SK-N-DZ (cell line): ENCODE measurements around the gene CFAP58.

Experiments used
- DNase-seq: peaks from one replicate; pipeline ENCODE4 v3.0.0-alpha.2; 2015; ENCODE audit warnings: low spot score

Gene CFAP58

GRCh38 chr10:104321725-104322415, 31.8 kb upstream of the CFAP58 start:
- DNase-seq, result no peak

GRCh38 chr10:104322416-104322782, 31.2 kb upstream of the CFAP58 start:
- no peak for DNase-seq

GRCh38 chr10:104323085-104323484, 30.5 kb upstream of the CFAP58 start:
- no peak for DNase-seq

GRCh38 chr10:104323760-104324201, 29.9 kb upstream of the CFAP58 start:
- no peak for DNase-seq

- no peak for DNase-seq
These were observed 29.4 kb upstream of the CFAP58 start for GRCh38 chr10:104324221-104324686.

- no peak for DNase-seq
These were observed 28.7 kb upstream of the CFAP58 start for GRCh38 chr10:104324931-104325330.

GRCh38 chr10:104325436-104326435, 27.9 kb upstream of the CFAP58 start:
- DNase-seq, result no peak

- no peak for DNase-seq
These were observed 26.5 kb upstream of the CFAP58 start for GRCh38 chr10:104326991-104327610.

- no peak for DNase-seq
These were observed 25.6 kb upstream of the CFAP58 start for GRCh38 chr10:104327745-104328645.

- DNase-seq, result no peak
These were observed 25.1 kb upstream of the CFAP58 start for GRCh38 chr10:104328646-104328895.

- no peak for DNase-seq
These were observed 24.5 kb upstream of the CFAP58 start for GRCh38 chr10:104328896-104329710.

- DNase-seq, result no peak
These were observed 23.9 kb upstream of the CFAP58 start for GRCh38 chr10:104329735-104330134.

- no peak for DNase-seq
These were observed 23.2 kb upstream of the CFAP58 start for GRCh38 chr10:104330168-104331110.

GRCh38 chr10:104331208-104331838, 22.3 kb upstream of the CFAP58 start:
- no peak for DNase-seq

- no peak for DNase-seq
These were observed 21.2 kb upstream of the CFAP58 start for GRCh38 chr10:104332243-104333031.

- DNase-seq, result no peak
These were observed 20.5 kb upstream of the CFAP58 start for GRCh38 chr10:104333032-104333727.

GRCh38 chr10:104333728-104334373, 19.8 kb upstream of the CFAP58 start:
- DNase-seq, result no peak
